WTC11 (cell line): ENCODE measurements around the gene SLC38A7. TPM values are rescaled to one million over a fixed set of nuclear protein-coding genes. Genes with fewer than 3 reads are reported as not detected.

Experiments
- ATAC-seq: fragments of 200-7000 bp; cut with Tn5 transposase; 2 replicates; pipeline ENCODE4 v1.10.0; 2021; ENCODE audit warnings: mild to moderate bottlenecking, moderate library complexity
- CTCF ChIA-PET: fragments of 300-600 bp; sonication (Branson Sonifier 250); formaldehyde crosslinking; loops from one replicate; lab custom pipeline; 2021; ENCODE audit warnings: antibody characterized with exemption; lab: Charles Lee
- POLR2A ChIA-PET: fragments of 350-600 bp; sonication (Branson Sonifier 250); formaldehyde crosslinking; loops from one replicate; lab custom pipeline; 2021; ENCODE audit warnings: antibody characterized with exemption; lab: Charles Lee
- DNase-seq: peaks from one replicate; pipeline ENCODE4 v3.0.0; 2021; ENCODE audit warnings: low spot score
- H3K27ac Mint-ChIP-seq: 2 replicates; pipeline ENCODE4 v1.8.0; 2021; ENCODE audit warnings: mixed read lengths
- H3K27me3 Mint-ChIP-seq: 2 replicates; pipeline ENCODE4 v1.8.0; 2021; ENCODE audit warnings: low read depth, mild to moderate bottlenecking, moderate library complexity, mixed read lengths
- H3K36me3 Mint-ChIP-seq: 2 replicates; pipeline ENCODE4 v1.8.0; 2021; ENCODE audit warnings: mixed read lengths
- H3K4me1 Mint-ChIP-seq: 2 replicates; pipeline ENCODE4 v1.8.0; 2022; ENCODE audit warnings: mixed read lengths
- H3K4me3 Mint-ChIP-seq: 2 replicates; pipeline ENCODE4 v1.8.0; 2021; ENCODE audit warnings: mild to moderate bottlenecking, moderate library complexity, mixed read lengths
- H3K9me3 Mint-ChIP-seq: 2 replicates; pipeline ENCODE4 v1.8.0; 2021; ENCODE audit warnings: mixed read lengths
- AFF4 ChIP-seq: sonication (generic); formaldehyde crosslinking; IDR thresholded peaks from 2 replicates; pipeline ENCODE4 v1.8.1; 2023; ENCODE audit warnings: mild to moderate bottlenecking, missing genetic modification reagents, borderline replicate concordance
- CTCF ChIP-seq: fragments of 200-600 bp; IDR thresholded peaks from 2 replicates; pipeline ENCODE4 v1.8.0; 2022; ENCODE audit warnings: antibody characterized with exemption
- FOXK1 ChIP-seq: sonication (generic); formaldehyde crosslinking; IDR thresholded peaks from 2 replicates; pipeline ENCODE4 v1.8.0; 2022; ENCODE audit warnings: mild to moderate bottlenecking, moderate library complexity, missing genetic modification reagents
- NFE2L1 ChIP-seq: sonication (generic); formaldehyde crosslinking; IDR thresholded peaks from 2 replicates; pipeline ENCODE4 v1.8.1; 2023; ENCODE audit warnings: missing genetic modification reagents
- PRRX2 ChIP-seq: fragments of 250-450 bp; sonication (Bioruptor Pico); IDR thresholded peaks from 2 replicates; pipeline ENCODE4 v1.8.0; 2021; ENCODE audit warnings: mild to moderate bottlenecking
- RELA ChIP-seq: sonication (generic); formaldehyde crosslinking; IDR thresholded peaks from 2 replicates; pipeline ENCODE4 v1.8.1; 2022; ENCODE audit warnings: missing genetic modification reagents, mild to moderate bottlenecking, borderline replicate concordance
- TEAD1 ChIP-seq: sonication (generic); formaldehyde crosslinking; IDR thresholded peaks from 2 replicates; pipeline ENCODE4 v1.8.0; 2022; ENCODE audit warnings: mild to moderate bottlenecking, missing genetic modification reagents
- ZNF138 ChIP-seq: sonication (generic); formaldehyde crosslinking; conservative IDR thresholded peaks from 2 replicates; pipeline ENCODE4 v1.8.1; 2022; ENCODE audit warnings: mild to moderate bottlenecking, moderate library complexity, missing genetic modification reagents
- ZNF232 ChIP-seq: sonication (generic); formaldehyde crosslinking; IDR thresholded peaks from 2 replicates; pipeline ENCODE4 v1.8.0; 2022; ENCODE audit warnings: mild to moderate bottlenecking, missing genetic modification reagents
- ZNF263 ChIP-seq: sonication (generic); formaldehyde crosslinking; IDR thresholded peaks from 2 replicates; pipeline ENCODE4 v1.8.1; 2022; ENCODE audit warnings: low read depth, mild to moderate bottlenecking, moderate library complexity, missing genetic modification reagents
- ZNF317 ChIP-seq: sonication (generic); formaldehyde crosslinking; IDR thresholded peaks from 2 replicates; pipeline ENCODE4 v1.8.1; 2023; ENCODE audit warnings: low read depth, mild to moderate bottlenecking, moderate library complexity, missing genetic modification reagents, borderline replicate concordance
- ZSCAN18 ChIP-seq: fragments of 250-450 bp; sonication (Bioruptor Pico); IDR thresholded peaks from 2 replicates; pipeline ENCODE4 v2.1.2; 2022; ENCODE audit warnings: mild to moderate bottlenecking, moderate library complexity
- total RNA-seq: library from RNA; stranded (reverse); gene quantifications from 3 replicates; pipeline ENCODE4 v1.2.3, GENCODE V29; 2021
- TF ChIP-seq, protein P1 (sequence below): sonication (generic); formaldehyde crosslinking; IDR thresholded peaks from 2 replicates; pipeline ENCODE4 v1.8.0; 2023; ENCODE audit warnings: mild to moderate bottlenecking, missing genetic modification reagents
- TF ChIP-seq, protein P2 (sequence below): sonication (generic); formaldehyde crosslinking; IDR thresholded peaks from 2 replicates; pipeline ENCODE4 v1.8.1; 2022; ENCODE audit warnings: mild to moderate bottlenecking, moderate library complexity, missing genetic modification reagents
- TF ChIP-seq, protein P3 (sequence below): sonication (generic); formaldehyde crosslinking; IDR thresholded peaks from 2 replicates; pipeline ENCODE4 v1.8.0; 2022; ENCODE audit warnings: mild to moderate bottlenecking, missing genetic modification reagents

The SLC38A7 gene
- total RNA-seq, 1 experiment from 2014 or later, result 23.1 TPM

DNA sequence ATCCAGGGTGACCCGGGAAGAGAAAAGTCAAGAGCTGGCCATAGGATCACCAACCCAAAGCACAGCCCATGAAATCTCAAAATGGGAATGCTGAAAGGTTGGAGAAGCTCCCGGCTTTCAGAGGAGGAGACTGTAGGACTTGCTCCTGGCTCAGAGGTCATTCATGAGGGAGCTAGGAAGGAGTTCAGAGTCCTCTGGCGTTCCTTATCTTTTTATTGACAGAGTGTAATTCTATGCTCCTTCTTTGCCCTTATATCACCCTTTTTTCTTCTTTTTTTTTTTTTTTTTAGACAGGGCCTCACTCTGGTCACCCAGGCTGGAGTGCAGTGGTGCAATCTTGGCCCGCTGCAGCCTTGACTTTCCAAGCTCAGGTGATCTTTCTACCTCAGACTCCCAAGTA is 27.7 kb downstream of the SLC38A7 start:
- no peak for DNase-seq
- TF ChIP-seq ZNF138, result no peak
- no peak for TF ChIP-seq NFE2L1 (CRISPR knock-in tag)
- no peak for TF ChIP-seq AFF4 (CRISPR knock-in tag)
- TF ChIP-seq FOXK1 (CRISPR knock-in tag), result no peak
- no peak for TF ChIP-seq RELA (CRISPR knock-in tag)
- TF ChIP-seq, protein P1, sequence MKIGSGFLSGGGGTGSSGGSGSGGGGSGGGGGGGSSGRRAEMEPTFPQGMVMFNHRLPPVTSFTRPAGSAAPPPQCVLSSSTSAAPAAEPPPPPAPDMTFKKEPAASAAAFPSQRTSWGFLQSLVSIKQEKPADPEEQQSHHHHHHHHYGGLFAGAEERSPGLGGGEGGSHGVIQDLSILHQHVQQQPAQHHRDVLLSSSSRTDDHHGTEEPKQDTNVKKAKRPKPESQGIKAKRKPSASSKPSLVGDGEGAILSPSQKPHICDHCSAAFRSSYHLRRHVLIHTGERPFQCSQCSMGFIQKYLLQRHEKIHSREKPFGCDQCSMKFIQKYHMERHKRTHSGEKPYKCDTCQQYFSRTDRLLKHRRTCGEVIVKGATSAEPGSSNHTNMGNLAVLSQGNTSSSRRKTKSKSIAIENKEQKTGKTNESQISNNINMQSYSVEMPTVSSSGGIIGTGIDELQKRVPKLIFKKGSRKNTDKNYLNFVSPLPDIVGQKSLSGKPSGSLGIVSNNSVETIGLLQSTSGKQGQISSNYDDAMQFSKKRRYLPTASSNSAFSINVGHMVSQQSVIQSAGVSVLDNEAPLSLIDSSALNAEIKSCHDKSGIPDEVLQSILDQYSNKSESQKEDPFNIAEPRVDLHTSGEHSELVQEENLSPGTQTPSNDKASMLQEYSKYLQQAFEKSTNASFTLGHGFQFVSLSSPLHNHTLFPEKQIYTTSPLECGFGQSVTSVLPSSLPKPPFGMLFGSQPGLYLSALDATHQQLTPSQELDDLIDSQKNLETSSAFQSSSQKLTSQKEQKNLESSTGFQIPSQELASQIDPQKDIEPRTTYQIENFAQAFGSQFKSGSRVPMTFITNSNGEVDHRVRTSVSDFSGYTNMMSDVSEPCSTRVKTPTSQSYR (CRISPR knock-in tag), result no peak
- no peak for TF ChIP-seq CTCF
- TF ChIP-seq, protein P2, sequence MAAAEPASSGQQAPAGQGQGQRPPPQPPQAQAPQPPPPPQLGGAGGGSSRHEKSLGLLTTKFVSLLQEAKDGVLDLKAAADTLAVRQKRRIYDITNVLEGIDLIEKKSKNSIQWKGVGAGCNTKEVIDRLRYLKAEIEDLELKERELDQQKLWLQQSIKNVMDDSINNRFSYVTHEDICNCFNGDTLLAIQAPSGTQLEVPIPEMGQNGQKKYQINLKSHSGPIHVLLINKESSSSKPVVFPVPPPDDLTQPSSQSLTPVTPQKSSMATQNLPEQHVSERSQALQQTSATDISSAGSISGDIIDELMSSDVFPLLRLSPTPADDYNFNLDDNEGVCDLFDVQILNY, result no peak
- TF ChIP-seq, protein P3, sequence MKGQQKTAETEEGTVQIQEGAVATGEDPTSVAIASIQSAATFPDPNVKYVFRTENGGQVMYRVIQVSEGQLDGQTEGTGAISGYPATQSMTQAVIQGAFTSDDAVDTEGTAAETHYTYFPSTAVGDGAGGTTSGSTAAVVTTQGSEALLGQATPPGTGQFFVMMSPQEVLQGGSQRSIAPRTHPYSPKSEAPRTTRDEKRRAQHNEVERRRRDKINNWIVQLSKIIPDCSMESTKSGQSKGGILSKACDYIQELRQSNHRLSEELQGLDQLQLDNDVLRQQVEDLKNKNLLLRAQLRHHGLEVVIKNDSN (CRISPR knock-in tag), result no peak
- no peak for TF ChIP-seq ZNF317 (CRISPR knock-in tag)
- no peak for TF ChIP-seq PRRX2
- TF ChIP-seq ZNF263 (CRISPR knock-in tag), result no peak
- no peak for TF ChIP-seq ZNF232 (CRISPR knock-in tag)
- no peak for TF ChIP-seq ZSCAN18
- no peak for TF ChIP-seq TEAD1
- TF ChIP-seq, all 79 proteins: peak for 0
- no peaks in the 10 kb centered on the region for H3K9me3 Mint-ChIP-seq
- H3K27ac Mint-ChIP-seq, result no peak overlapping the region
- ATAC-seq, result no peak
- POLR2A ChIA-PET, result no interaction called here
- H3K36me3 Mint-ChIP-seq, result no peaks in the 10 kb centered on the region
- no peak overlapping the region for H3K4me3 Mint-ChIP-seq
- peaks cover 17% of the 10 kb centered on the region for H3K27me3 Mint-ChIP-seq
- CTCF ChIA-PET, result interaction anchor here (0.9 kb wide), 1 partner anchor 99 kb away, joined by 3 read pairs; no protein-coding TSS in a partner anchor
- H3K4me1 Mint-ChIP-seq, result peaks cover 12% of the 10 kb centered on the region
